OCI-LY7 (cell line): ENCODE measurements around the gene CNIH3.

Experiments used
- CTCF ChIP-seq: fragments of 200-600 bp; sonication (generic); conservative IDR thresholded peaks from 2 replicates; pipeline ENCODE4 v1.5.1; 2014; ENCODE audit warnings: mild to moderate bottlenecking, antibody characterized with exemption, low read length, moderate library complexity, mixed read lengths
- EZH2phosphoT487 ChIP-seq: fragments of 200-600 bp; sonication (generic); IDR thresholded peaks from 2 replicates; pipeline ENCODE4 v1.6.1; 2018; ENCODE audit warnings: low read depth, borderline replicate concordance, mild to moderate bottlenecking, mixed run types, antibody characterized with exemption, low read length, moderate library complexity, mixed read lengths

DNA sequence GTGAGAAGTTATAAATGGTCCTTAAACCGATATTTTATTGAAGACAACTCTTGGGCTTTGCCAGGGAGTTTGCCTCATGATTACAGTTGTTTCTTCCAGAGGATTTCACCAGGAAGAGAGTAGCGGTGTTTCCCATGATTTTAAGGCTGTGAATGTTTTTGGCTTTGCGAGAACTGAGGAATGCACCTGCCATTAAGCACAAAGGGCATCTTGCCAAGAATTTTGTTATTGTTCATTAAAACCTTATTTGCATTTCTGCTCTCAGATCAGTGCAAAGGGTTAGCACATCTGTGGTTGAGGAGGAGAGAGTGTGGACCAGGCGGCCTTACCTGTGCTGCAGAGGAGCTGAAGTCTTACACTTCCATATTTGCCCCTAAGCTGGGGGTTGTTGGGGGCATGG, 13.8 kb downstream of the CNIH3 start:
- TF ChIP-seq CTCF: no peak
- TF ChIP-seq EZH2phosphoT487: no peak
